ENCODE data around the gene REPIN1.

Gene REPIN1

DNA sequence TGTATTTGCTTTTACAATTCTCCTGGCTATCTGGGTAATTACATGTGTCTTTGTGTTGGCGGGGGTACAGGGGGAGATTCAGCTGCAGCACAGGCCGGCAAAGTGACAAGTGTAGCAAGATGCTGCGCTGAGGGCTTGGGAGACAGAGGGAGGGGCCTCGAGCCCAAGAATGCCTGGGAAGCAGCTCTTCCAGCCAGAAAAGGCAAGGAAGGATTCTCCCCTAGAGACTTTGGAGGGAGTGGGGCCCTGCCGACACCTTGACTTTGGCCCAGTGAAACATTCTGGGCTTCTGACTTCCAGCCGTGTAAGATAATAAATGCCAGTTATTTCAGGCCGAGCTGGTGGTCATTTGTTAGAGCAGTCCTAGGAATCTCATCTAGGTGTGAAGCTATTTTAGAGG, 7.2 kb upstream of the REPIN1 start:
- TF ChIP-seq, protein P1, sequence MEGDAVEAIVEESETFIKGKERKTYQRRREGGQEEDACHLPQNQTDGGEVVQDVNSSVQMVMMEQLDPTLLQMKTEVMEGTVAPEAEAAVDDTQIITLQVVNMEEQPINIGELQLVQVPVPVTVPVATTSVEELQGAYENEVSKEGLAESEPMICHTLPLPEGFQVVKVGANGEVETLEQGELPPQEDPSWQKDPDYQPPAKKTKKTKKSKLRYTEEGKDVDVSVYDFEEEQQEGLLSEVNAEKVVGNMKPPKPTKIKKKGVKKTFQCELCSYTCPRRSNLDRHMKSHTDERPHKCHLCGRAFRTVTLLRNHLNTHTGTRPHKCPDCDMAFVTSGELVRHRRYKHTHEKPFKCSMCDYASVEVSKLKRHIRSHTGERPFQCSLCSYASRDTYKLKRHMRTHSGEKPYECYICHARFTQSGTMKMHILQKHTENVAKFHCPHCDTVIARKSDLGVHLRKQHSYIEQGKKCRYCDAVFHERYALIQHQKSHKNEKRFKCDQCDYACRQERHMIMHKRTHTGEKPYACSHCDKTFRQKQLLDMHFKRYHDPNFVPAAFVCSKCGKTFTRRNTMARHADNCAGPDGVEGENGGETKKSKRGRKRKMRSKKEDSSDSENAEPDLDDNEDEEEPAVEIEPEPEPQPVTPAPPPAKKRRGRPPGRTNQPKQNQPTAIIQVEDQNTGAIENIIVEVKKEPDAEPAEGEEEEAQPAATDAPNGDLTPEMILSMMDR (IDR thresholded peaks at IDR 0.05; ENCODE audit: insufficient read depth, low read length, poor library complexity, severe bottlenecking) = no peak
- TF ChIP-seq EZH2phosphoT487 (conservative IDR thresholded peaks at IDR 0.05; ENCODE audit: low read length) = no peak
- H4K20me1 ChIP-seq (ENCODE audit: low read depth, low read length) = no peaks in the 10 kb centered on the region
- H3K4me2 ChIP-seq (ENCODE audit: low read depth, low read length, poor library complexity, severe bottlenecking) = no peak overlapping the region
- H3K9ac ChIP-seq (ENCODE audit: low read length) = no peak overlapping the region
- 0 out of 2 replicates have a peak, but pooled peaks cover 3% of the 10 kb centered on the region for H3K27me3 ChIP-seq (ENCODE audit: low read length)
- no peaks in the 10 kb centered on the region for H3K9me2 ChIP-seq (replicated peaks; ENCODE audit: insufficient read depth, low read length)
- no peaks in the 10 kb centered on the region for H3K36me3 ChIP-seq (ENCODE audit: low read length)
- no peak overlapping the region for H3K27ac ChIP-seq (ENCODE audit: low read depth, low read length)
- no peaks in the 10 kb centered on the region for H3K9me3 ChIP-seq (ENCODE audit: insufficient read depth, low read length)
- no peak overlapping the region for H2AFZ ChIP-seq (ENCODE audit: low read depth, low read length, severe bottlenecking)
- no peaks in the 10 kb centered on the region for H3K79me2 ChIP-seq (ENCODE audit: insufficient read depth, low read length)
- no peaks in the 10 kb centered on the region for H3F3A ChIP-seq (ENCODE audit: insufficient read depth)
- no peak overlapping the region for H3K4me3 ChIP-seq (ENCODE audit: insufficient read depth, low read length, poor library complexity, severe bottlenecking)

DNA sequence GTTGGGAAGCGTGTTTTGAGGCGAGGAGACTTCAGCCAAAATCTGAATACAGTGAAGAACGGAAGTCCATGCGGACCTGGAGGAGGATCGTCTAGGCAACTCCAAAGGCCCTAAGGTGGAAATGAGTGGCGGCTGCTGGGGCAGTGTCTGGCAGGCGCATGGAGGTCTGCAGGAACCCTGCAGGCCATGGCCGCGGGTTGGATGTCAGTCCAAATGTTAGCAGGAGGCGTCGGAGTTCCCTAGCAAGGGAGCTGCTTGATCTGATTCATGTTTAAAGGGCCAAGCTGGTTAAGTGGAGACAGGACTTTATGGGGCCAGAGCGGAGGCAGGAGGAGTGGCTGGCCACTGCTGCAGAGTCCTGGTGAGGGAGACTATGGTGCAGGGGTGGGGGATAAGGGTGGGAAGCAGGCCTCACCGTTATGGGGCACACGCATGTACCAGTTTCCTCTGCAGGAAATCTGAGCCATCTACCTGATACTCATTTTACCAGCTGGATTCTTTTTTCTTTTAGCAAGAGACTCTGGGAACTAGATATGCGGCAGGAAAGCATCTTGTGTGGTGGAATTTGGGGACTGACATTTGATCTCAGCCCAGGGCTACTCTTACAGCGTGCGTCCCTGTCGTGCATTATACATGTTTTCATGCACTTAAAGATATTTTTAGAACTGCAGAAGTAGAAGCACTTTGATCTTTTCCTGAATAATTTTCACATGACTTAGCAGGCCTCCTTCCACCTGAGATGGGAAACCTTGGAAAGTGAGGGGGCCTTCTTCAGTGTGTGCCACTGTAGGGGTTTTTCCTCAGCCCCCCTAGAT, 6.6 kb upstream of the REPIN1 start:
- H3K27ac ChIP-seq (ENCODE audit: low read depth, low read length) = no peak overlapping the region
- H4K20me1 ChIP-seq (ENCODE audit: low read depth, low read length) = no peaks in the 10 kb centered on the region
- H3K4me2 ChIP-seq (ENCODE audit: low read depth, low read length, poor library complexity, severe bottlenecking) = no peak overlapping the region
- H2AFZ ChIP-seq (ENCODE audit: low read depth, low read length, severe bottlenecking) = no peak overlapping the region
- no peaks in the 10 kb centered on the region for H3F3A ChIP-seq (ENCODE audit: insufficient read depth)
- H3K27me3 ChIP-seq (ENCODE audit: low read length) = 0 out of 2 replicates have a peak, but pooled peaks cover 3% of the 10 kb centered on the region
- TF ChIP-seq, protein P1 (IDR thresholded peaks at IDR 0.05; ENCODE audit: insufficient read depth, low read length, poor library complexity, severe bottlenecking) = no peak
- no peak for TF ChIP-seq EZH2phosphoT487 (conservative IDR thresholded peaks at IDR 0.05; ENCODE audit: low read length)
- no peak overlapping the region for H3K9ac ChIP-seq (ENCODE audit: low read length)
- H3K4me3 ChIP-seq (ENCODE audit: insufficient read depth, low read length, poor library complexity, severe bottlenecking) = no peak overlapping the region
- no peaks in the 10 kb centered on the region for H3K36me3 ChIP-seq (ENCODE audit: low read length)
- H3K9me2 ChIP-seq (replicated peaks; ENCODE audit: insufficient read depth, low read length) = no peaks in the 10 kb centered on the region
- no peaks in the 10 kb centered on the region for H3K9me3 ChIP-seq (ENCODE audit: insufficient read depth, low read length)
- H3K79me2 ChIP-seq (ENCODE audit: insufficient read depth, low read length) = no peaks in the 10 kb centered on the region

DNA sequence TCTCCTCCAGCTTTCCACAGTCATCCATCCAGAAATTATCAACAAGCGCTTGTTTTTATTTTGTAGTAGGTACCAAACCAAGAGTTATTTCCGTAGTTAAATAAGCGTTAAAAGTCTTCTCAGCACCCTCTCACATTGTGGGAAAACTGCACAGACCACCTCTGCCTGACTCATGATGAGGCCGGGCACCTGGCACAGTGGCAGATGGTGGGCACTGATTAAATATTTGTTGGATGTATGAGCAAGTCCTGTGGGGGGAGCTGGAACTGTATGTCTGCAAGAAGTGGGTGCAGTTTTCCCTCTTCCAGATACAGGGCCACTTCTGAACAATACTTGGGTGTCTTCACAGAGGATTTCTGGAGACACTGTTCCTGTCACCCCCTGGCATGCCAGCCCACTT, 5.3 kb upstream of the REPIN1 start:
- H3K4me3 ChIP-seq (ENCODE audit: insufficient read depth, low read length, poor library complexity, severe bottlenecking) = no peak overlapping the region
- H3F3A ChIP-seq (ENCODE audit: insufficient read depth) = peaks cover 11% of the 10 kb centered on the region; the same call in 1 of the 2 replicates
- TF ChIP-seq, protein P1 (IDR thresholded peaks at IDR 0.05; ENCODE audit: insufficient read depth, low read length, poor library complexity, severe bottlenecking) = no peak
- TF ChIP-seq EZH2phosphoT487 (conservative IDR thresholded peaks at IDR 0.05; ENCODE audit: low read length) = no peak
- 0 out of 2 replicates have a peak, but pooled peaks cover 3% of the 10 kb centered on the region for H3K27me3 ChIP-seq (ENCODE audit: low read length)
- H3K36me3 ChIP-seq (ENCODE audit: low read length) = no peaks in the 10 kb centered on the region
- H3K9me2 ChIP-seq (replicated peaks; ENCODE audit: insufficient read depth, low read length) = no peaks in the 10 kb centered on the region
- no peaks in the 10 kb centered on the region for H3K9me3 ChIP-seq (ENCODE audit: insufficient read depth, low read length)
- H3K4me2 ChIP-seq (ENCODE audit: low read depth, low read length, poor library complexity, severe bottlenecking) = no peak overlapping the region
- H3K9ac ChIP-seq (ENCODE audit: low read length) = no peak overlapping the region
- no peaks in the 10 kb centered on the region for H4K20me1 ChIP-seq (ENCODE audit: low read depth, low read length)
- H2AFZ ChIP-seq (ENCODE audit: low read depth, low read length, severe bottlenecking) = no peak overlapping the region
- no peak overlapping the region for H3K27ac ChIP-seq (ENCODE audit: low read depth, low read length)
- H3K79me2 ChIP-seq (ENCODE audit: insufficient read depth, low read length) = no peaks in the 10 kb centered on the region

All from SU-DHL-6 (cell line).